HL-60 (cell line): ENCODE results near the gene FOXP3.

Experiments
- DNase-seq, 2 experiments: peaks; one replicate each; pipeline ENCODE4 v3.0.0-alpha.2; 2010 to 2020; ENCODE audit warnings: low read depth in 1 of 2, low spot score in 1 of 2
- H3K27ac ChIP-seq: fragments of 250-450 bp; sonication (Bioruptor Pico); replicated peaks from 2 replicates; pipeline ENCODE4 v1.5.1; 2020; ENCODE audit warnings: mild to moderate bottlenecking, moderate library complexity
- H3K27me3 ChIP-seq: fragments of 250-450 bp; sonication (Bioruptor Pico); 2 replicates; pipeline ENCODE4 v1.5.1; 2021; ENCODE audit warnings: mild to moderate bottlenecking, moderate library complexity; ENCODE audit not compliant: insufficient read depth, poor library complexity, severe bottlenecking
- H3K4me3 ChIP-seq: replicated peaks from 2 replicates; pipeline ENCODE4 v1.5.1; 2011; ENCODE audit warnings: mild to moderate bottlenecking, control low read depth, low read length; ENCODE audit not compliant: insufficient read depth
- CTCF ChIP-seq: IDR thresholded peaks from one replicate; pipeline ENCODE4 v1.5.1; 2011; ENCODE audit warnings: low read length, control low read depth, inconsistent platforms; ENCODE audit not compliant: insufficient read depth
- GABPA ChIP-seq: IDR thresholded peaks from 2 replicates; pipeline ENCODE4 v1.6.1; 2012; ENCODE audit warnings: low read depth
- POLR2AphosphoS5 ChIP-seq: IDR thresholded peaks from 2 replicates; pipeline ENCODE4 v1.6.1; 2012; ENCODE audit warnings: low read depth
- REST ChIP-seq: IDR thresholded peaks from 2 replicates; pipeline ENCODE4 v1.6.1; 2012; ENCODE audit warnings: low read depth; ENCODE audit not compliant: insufficient replicate concordance
- SPI1 ChIP-seq: IDR thresholded peaks from 2 replicates; pipeline ENCODE4 v1.6.1; 2012; ENCODE audit warnings: low read depth, mild to moderate bottlenecking, borderline replicate concordance

FOXP3 gene

GRCh38 chrX:49226946-49227345 lies 37.6 kb downstream of the FOXP3 start:
- TF ChIP-seq SPI1: no peak
- TF ChIP-seq CTCF: no peak
- no peak for TF ChIP-seq POLR2AphosphoS5
- no peak for TF ChIP-seq REST
- TF ChIP-seq GABPA: no peak

GRCh38 chrX:49225858-49226257 lies 38.7 kb downstream of the FOXP3 start:
- TF ChIP-seq POLR2AphosphoS5 (no peak), SPI1 (no peak), REST (no peak), CTCF (no peak), GABPA (no peak)
- DNase-seq: no peak
- H3K4me3 ChIP-seq: no peak overlapping the region
- H3K27me3 ChIP-seq: no peaks in the 10 kb centered on the region
- no peak overlapping the region for H3K27ac ChIP-seq

More at GRCh38 chrX:49226946-49227345, 37.6 kb downstream of the FOXP3 start:
- no peak overlapping the region for H3K27ac ChIP-seq
- DNase-seq: no peak
- no peak overlapping the region for H3K4me3 ChIP-seq
- no peaks in the 10 kb centered on the region for H3K27me3 ChIP-seq

GRCh38 chrX:49221868-49222267 lies 42.6 kb downstream of the FOXP3 start:
- no peak overlapping the region for H3K27ac ChIP-seq
- DNase-seq: no peak
- H3K4me3 ChIP-seq: no peak overlapping the region
- no peaks in the 10 kb centered on the region for H3K27me3 ChIP-seq
- no peak for TF ChIP-seq POLR2AphosphoS5
- no peak for TF ChIP-seq CTCF
- no peak for TF ChIP-seq SPI1
- no peak for TF ChIP-seq GABPA
- no peak for TF ChIP-seq REST
